HEK293T (cell line): ENCODE data around the gene NFIX.

Experiments used
- CTCF ChIA-PET: fragments of 350-600 bp; formaldehyde crosslinking; extraction: SDS; loops from one replicate; lab custom pipeline; 2021; ENCODE audit warnings: antibody characterized with exemption, inconsistent platforms; lab: Yijun Ruan, JAX
- POLR2A ChIA-PET: fragments of 350-600 bp; formaldehyde crosslinking; extraction: SDS; loops from one replicate; lab custom pipeline; 2020; ENCODE audit warnings: antibody characterized with exemption, inconsistent platforms; lab: Yijun Ruan, JAX
- DNase-seq: peaks from one replicate; pipeline ENCODE4 v3.0.0; 2012; ENCODE audit warnings: mixed read lengths; ENCODE audit errors: extremely low spot score
- ARNT ChIP-seq: fragments of 450-650 bp; IDR thresholded peaks from 2 replicates; pipeline ENCODE4 v1.6.1; 2017; ENCODE audit warnings: mild to moderate bottlenecking
- BHLHE40 ChIP-seq: fragments of 450-650 bp; IDR thresholded peaks from 2 replicates; pipeline ENCODE4 v1.6.1; 2016; ENCODE audit warnings: mild to moderate bottlenecking, moderate library complexity, borderline replicate concordance
- CTBP1 ChIP-seq: fragments of 450-650 bp; IDR thresholded peaks from 2 replicates; pipeline ENCODE4 v1.6.1; 2016; ENCODE audit warnings: borderline replicate concordance
- ELF4 ChIP-seq: fragments of 450-650 bp; IDR thresholded peaks from 2 replicates; pipeline ENCODE4 v1.6.1; 2017; ENCODE audit warnings: antibody characterized with exemption
- FOXA1 ChIP-seq: fragments of 450-650 bp; IDR thresholded peaks from 2 replicates; pipeline ENCODE4 v1.6.1; 2016; ENCODE audit warnings: mild to moderate bottlenecking
- FOXK2 ChIP-seq: fragments of 450-650 bp; IDR thresholded peaks from 2 replicates; pipeline ENCODE4 v1.6.1; 2016; ENCODE audit warnings: mild to moderate bottlenecking
- FOXM1 ChIP-seq: fragments of 450-650 bp; IDR thresholded peaks from 2 replicates; pipeline ENCODE4 v1.6.1; 2017; ENCODE audit warnings: mild to moderate bottlenecking, borderline replicate concordance
- HDGF ChIP-seq: fragments of 450-650 bp; IDR thresholded peaks from 2 replicates; pipeline ENCODE4 v1.6.1; 2017; ENCODE audit warnings: antibody characterized with exemption, borderline replicate concordance
- L3MBTL2 ChIP-seq: fragments of 450-650 bp; conservative IDR thresholded peaks from 2 replicates; pipeline ENCODE4 v1.6.1; 2016; ENCODE audit warnings: mild to moderate bottlenecking
- LEF1 ChIP-seq: fragments of 450-650 bp; IDR thresholded peaks from 2 replicates; pipeline ENCODE4 v1.6.1; 2017; ENCODE audit warnings: mild to moderate bottlenecking, borderline replicate concordance
- NFRKB ChIP-seq: fragments of 450-650 bp; IDR thresholded peaks from 2 replicates; pipeline ENCODE4 v1.6.1; 2016; ENCODE audit warnings: mild to moderate bottlenecking, moderate library complexity
- PKNOX1 ChIP-seq: fragments of 450-650 bp; IDR thresholded peaks from 2 replicates; pipeline ENCODE4 v1.6.1; 2016
- SP1 ChIP-seq: fragments of 450-650 bp; IDR thresholded peaks from 2 replicates; pipeline ENCODE4 v1.6.1; 2017
- SUZ12 ChIP-seq: fragments of 450-650 bp; IDR thresholded peaks from 2 replicates; pipeline ENCODE4 v1.6.1; 2016; ENCODE audit warnings: mild to moderate bottlenecking
- TARDBP ChIP-seq: fragments of 450-650 bp; IDR thresholded peaks from 2 replicates; pipeline ENCODE4 v1.6.1; 2016
- ZNF384 ChIP-seq: fragments of 450-650 bp; IDR thresholded peaks from 2 replicates; pipeline ENCODE4 v1.6.1; 2016

Gene NFIX

GRCh38 chr19:13127811-13128575, 132.7 kb downstream of the NFIX start:
- ChIA-PET POLR2A (interaction anchor here (0.7 kb wide), 1 partner anchor 9 kb away, joined by 3 read pairs; no protein-coding TSS in a partner anchor), CTCF (no interaction called here)
- TF ChIP-seq SUZ12 (no peak), FOXK2 (no peak), ELF4 (no peak), ZNF384 (no peak), CTBP1 (no peak), HDGF (no peak), SP1 (no peak), FOXM1 (no peak), ARNT (no peak), BHLHE40 (no peak), LEF1 (no peak), FOXA1 (no peak), NFRKB (no peak), PKNOX1 (no peak), TARDBP (no peak), L3MBTL2 (no peak)
- DNase-seq: no peak

GRCh38 chr19:13128583-13128982, 133.3 kb downstream of the NFIX start:
- POLR2A ChIA-PET: interaction anchor here (0.7 to 1.5 kb wide), 2 partner anchors 9 to 24 kb away, joined by 3 to 9 read pairs; no protein-coding TSS in a partner anchor
- TF ChIP-seq FOXM1: no peak
- TF ChIP-seq ELF4: no peak
- no peak for TF ChIP-seq TARDBP
- TF ChIP-seq HDGF: no peak
- TF ChIP-seq ZNF384: no peak
- no peak for TF ChIP-seq SP1
- no peak for TF ChIP-seq CTBP1
- TF ChIP-seq NFRKB: no peak
- no peak for TF ChIP-seq ARNT
- no peak for TF ChIP-seq FOXA1
- no peak for TF ChIP-seq FOXK2
- TF ChIP-seq PKNOX1: no peak
- TF ChIP-seq L3MBTL2: no peak
- TF ChIP-seq BHLHE40: no peak
- no peak for TF ChIP-seq LEF1
- no peak for TF ChIP-seq SUZ12
- CTCF ChIA-PET: no interaction called here
- DNase-seq: no peak

- POLR2A ChIA-PET: interaction anchor here (1.5 kb wide), 1 partner anchor 23 kb away, joined by 9 read pairs; no protein-coding TSS in a partner anchor
- CTCF ChIA-PET: no interaction called here
- DNase-seq: no peak
- no peak for TF ChIP-seq FOXM1
- TF ChIP-seq FOXA1: no peak
- TF ChIP-seq HDGF: no peak
- TF ChIP-seq ELF4: no peak
- TF ChIP-seq ARNT: no peak
- TF ChIP-seq PKNOX1: no peak
- TF ChIP-seq BHLHE40: no peak
- TF ChIP-seq SUZ12: no peak
- TF ChIP-seq FOXK2: no peak
- no peak for TF ChIP-seq CTBP1
- TF ChIP-seq ZNF384: no peak
- no peak for TF ChIP-seq TARDBP
- TF ChIP-seq NFRKB: no peak
- no peak for TF ChIP-seq L3MBTL2
- no peak for TF ChIP-seq SP1
- TF ChIP-seq LEF1: no peak
These were observed 134.1 kb downstream of the NFIX start for GRCh38 chr19:13129384-13129783.

GRCh38 chr19:13130886-13131490, 135.7 kb downstream of the NFIX start:
- CTCF ChIA-PET: no interaction called here
- no peak for TF ChIP-seq ZNF384
- no peak for TF ChIP-seq SUZ12
- TF ChIP-seq NFRKB: no peak
- TF ChIP-seq HDGF: no peak
- no peak for TF ChIP-seq FOXK2
- no peak for TF ChIP-seq CTBP1
- no peak for TF ChIP-seq BHLHE40
- no peak for TF ChIP-seq ELF4
- TF ChIP-seq LEF1: no peak
- no peak for TF ChIP-seq L3MBTL2
- TF ChIP-seq SP1: no peak
- no peak for TF ChIP-seq ARNT
- TF ChIP-seq FOXM1: no peak
- TF ChIP-seq TARDBP: no peak
- no peak for TF ChIP-seq PKNOX1
- TF ChIP-seq FOXA1: no peak
- POLR2A ChIA-PET: interaction anchor here (1.8 kb wide), 1 partner anchor 21 kb away, joined by 5 read pairs; no protein-coding TSS in a partner anchor
- DNase-seq: no peak
